Fibroblast of skin of back (primary cell): ENCODE results near the gene MARCHF6. TPM values are rescaled to one million over a fixed set of nuclear protein-coding genes. Genes with fewer than 3 reads are reported as not detected.
A peak's percentile ranks its signal among the peaks of the same experiment; 100 is the strongest.

Experiments
- DNase-seq: peaks from one replicate; pipeline ENCODE4 v3.0.0-alpha.2; 2013
- polyA plus RNA-seq, 2 experiments: library from polyadenylated mRNA; unstranded; fragments of 120-200 nt; gene quantifications; one replicate each; pipeline ENCODE4 v1.2.1, GENCODE V29; 2013; ENCODE audit not compliant: insufficient read length in 2 of 2

Gene MARCHF6, protein sequence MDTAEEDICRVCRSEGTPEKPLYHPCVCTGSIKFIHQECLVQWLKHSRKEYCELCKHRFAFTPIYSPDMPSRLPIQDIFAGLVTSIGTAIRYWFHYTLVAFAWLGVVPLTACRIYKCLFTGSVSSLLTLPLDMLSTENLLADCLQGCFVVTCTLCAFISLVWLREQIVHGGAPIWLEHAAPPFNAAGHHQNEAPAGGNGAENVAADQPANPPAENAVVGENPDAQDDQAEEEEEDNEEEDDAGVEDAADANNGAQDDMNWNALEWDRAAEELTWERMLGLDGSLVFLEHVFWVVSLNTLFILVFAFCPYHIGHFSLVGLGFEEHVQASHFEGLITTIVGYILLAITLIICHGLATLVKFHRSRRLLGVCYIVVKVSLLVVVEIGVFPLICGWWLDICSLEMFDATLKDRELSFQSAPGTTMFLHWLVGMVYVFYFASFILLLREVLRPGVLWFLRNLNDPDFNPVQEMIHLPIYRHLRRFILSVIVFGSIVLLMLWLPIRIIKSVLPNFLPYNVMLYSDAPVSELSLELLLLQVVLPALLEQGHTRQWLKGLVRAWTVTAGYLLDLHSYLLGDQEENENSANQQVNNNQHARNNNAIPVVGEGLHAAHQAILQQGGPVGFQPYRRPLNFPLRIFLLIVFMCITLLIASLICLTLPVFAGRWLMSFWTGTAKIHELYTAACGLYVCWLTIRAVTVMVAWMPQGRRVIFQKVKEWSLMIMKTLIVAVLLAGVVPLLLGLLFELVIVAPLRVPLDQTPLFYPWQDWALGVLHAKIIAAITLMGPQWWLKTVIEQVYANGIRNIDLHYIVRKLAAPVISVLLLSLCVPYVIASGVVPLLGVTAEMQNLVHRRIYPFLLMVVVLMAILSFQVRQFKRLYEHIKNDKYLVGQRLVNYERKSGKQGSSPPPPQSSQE
- 78.9 TPM for polyA plus RNA-seq (2013, experiment 1 of 2; ENCODE audit: insufficient read length)
- 92.4 TPM for polyA plus RNA-seq (2013, experiment 2 of 2; ENCODE audit: insufficient read length)

DNA sequence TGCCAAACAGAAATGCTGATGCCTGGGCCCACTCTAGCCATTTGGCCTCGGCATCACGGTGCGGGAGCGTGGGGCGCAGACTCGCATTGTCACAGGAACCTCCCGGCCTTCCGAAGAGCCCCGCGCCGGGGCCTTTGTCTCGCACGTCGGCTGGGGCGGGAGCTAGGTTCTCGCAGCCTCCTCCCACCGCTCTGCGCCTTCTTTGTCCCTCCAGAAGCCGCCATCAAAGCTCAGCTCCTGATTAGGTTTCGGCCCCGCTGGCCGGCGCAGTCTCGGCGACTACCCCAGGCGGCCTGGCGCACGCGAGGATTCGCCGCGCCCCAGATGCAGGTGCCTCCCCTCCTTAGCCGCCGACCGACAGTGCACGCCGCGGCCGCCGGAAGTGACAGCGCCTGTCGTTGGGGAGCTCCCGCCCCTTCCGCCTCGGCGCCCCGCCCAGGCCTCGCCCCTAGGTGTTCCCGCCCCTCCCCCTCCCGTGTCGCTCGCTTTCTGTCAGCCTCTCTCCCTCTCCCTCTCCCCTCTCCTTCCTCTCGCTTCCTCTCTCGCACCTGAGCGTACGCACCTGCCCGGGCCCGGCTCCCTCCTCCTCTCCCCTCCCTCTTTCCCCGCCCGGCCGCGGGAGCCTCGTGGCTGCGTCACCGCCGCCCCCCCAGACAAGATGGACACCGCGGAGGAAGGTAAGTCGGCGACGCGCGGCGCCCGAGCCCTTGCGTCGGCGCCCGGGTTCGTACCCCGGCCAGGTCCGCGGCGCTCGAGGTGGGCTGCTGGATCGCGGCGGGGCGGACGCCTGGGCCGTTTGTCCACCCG, at the start of gene MARCHF6:
MARCHF6 (plus strand) TSS at position 455 of the 807 bp plus-strand sequence; CDS start at position 659, 204 bp downstream.
- peak; percentile 92 for DNase-seq

DNA sequence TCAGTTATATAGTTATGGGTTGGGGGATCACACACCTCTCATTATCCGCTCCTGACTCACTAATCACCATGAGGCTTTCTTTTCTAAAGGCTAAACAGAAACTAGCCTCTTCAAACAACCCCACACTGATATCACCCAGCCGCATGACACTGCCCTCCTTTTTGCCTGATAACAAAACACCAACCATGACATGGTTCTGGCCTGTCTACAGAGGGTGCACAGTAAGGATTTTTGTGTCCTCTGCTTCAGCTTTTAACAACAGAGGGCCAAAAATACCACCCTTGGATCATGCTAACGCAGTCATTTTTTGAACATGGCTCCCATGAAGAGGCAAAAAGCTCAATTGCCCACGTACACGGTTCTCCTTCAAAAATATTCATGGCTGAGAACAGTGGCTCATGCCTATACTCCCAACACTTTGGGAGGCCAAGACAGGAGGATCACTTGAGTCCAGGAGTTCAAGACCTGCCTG, 49.8 kb upstream of the MARCHF6 start:
- DNase-seq = no peak

DNA sequence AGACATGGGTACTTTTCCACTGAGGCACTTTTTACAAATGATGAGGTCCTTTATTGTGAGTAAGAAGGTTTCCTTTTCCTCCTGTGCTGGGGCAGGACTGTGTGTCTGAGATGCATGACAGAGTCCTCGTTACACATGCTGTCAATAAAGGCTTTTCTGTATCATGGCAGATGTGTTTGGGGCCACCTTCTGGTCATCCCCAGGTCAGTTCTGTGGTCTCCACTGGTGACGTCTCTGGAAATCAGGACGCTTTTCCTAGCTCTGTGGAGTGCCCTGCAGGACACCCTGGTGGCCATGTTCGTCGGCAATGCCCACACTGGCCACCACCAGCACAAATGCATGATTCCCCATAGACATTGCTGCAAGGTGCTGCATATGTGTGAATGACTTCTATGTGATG, 48.6 kb upstream of the MARCHF6 start:
- no peak for DNase-seq

DNA sequence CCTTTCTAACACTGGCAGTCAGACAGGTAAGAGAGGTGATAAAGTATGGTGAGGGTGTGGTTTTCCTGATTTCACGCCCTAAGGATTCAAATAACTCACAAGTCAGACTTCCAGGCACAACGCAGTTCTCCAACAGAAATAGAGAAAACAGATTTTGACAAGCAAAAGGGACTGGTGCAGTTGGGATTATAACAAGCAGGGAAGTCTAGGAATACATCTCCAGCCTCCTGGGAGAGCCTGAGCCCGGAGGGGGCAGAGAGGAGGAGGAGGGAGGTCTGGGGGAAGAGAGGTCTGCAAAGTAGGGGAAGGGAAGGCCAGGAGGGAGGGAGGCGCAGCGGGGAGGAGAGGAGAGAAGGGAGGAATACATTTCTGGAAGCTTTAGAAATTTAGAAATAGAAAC, 47.4 kb upstream of the MARCHF6 start:
- no peak for DNase-seq

DNA sequence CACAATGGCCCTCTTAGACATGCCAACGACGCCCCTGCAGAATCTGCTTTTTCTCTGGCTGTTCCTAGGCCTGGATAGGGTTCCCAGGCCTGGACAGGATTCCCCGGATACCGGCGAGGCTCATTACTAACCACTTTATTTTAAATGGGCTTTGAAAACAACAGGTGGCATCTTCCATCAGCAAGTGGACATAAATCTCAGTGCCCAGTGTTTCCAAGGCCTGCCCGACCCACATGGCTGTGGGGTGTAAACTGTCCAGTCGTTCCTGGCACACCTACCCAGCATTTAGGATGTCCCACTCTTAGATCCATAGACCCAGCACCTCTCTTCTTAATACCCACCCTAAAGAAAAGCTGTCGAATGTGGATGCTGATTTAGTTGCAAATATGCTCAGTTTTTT, 46.7 kb upstream of the MARCHF6 start:
- DNase-seq = no peak

DNA sequence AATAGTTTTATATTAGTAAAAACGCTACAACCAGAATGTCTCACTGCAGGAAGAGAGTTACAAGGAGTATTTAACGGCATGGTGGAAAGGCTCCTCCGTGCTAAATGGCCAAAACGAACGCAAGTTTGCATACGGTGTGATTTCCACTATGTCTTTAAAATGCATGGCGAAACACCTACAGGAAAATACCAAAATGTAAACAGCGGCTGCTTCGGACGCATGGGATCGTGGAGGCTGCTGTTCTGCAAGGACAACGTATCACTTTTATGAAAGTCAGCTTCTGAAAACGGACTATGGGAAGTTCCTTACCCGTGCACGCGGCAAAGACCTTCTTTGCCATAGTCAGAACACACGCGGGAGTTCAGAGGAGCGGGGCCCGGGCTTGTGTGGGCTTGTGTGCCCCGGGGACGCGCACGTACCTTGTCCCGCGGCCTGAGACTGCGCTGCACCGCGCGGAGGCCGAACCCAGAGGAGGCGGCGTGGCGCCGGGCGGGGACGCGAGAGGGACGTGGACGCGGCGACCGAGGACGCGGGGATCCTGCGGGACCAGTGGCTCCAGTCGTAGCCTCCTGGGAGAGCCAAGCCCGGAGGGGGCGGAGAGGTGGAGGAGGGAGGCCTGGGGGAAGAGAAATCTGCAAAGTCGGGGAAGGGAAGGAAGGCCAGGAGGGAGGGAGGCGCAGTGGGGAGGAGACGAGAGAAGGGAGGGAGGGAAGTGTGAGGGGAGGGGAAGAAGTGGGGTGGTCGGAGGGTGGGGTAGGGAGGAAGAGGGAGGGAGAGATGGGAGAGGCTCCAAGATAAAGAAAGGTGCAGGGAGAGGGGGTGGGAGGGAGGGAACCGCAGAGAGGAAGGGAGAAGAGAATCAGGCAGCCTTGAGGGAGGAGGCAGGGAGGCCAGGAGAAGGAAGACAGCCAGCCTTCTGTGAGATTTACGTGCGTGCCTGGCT, 46.0 kb upstream of the MARCHF6 start, which contains the start of gene CMBL:
CMBL (minus strand) TSS at position 697 of the 943 bp plus-strand sequence. CDS start 17,140 bp downstream, outside the sequence.
- DNase-seq = peak; percentile 48

DNA sequence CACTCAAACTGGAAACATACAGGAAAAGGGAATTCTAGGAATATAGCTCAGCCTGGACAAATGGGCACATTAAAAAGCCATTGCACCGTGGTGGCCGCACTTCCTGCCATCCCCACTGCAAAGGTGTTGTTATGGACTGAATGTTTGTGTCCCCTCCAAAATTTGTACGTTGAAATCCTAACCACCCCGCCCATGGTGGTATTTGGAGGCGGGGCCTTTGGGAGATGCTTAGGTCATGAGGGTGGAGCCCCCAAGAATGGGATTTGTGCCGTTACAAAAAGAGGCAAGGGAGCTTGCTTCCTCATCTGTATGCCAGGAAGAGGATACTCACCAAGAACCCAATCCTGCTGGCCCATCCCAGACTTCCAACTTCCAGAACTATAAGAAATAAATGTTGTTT, 44.7 kb upstream of the MARCHF6 start:
- DNase-seq = no peak

DNA sequence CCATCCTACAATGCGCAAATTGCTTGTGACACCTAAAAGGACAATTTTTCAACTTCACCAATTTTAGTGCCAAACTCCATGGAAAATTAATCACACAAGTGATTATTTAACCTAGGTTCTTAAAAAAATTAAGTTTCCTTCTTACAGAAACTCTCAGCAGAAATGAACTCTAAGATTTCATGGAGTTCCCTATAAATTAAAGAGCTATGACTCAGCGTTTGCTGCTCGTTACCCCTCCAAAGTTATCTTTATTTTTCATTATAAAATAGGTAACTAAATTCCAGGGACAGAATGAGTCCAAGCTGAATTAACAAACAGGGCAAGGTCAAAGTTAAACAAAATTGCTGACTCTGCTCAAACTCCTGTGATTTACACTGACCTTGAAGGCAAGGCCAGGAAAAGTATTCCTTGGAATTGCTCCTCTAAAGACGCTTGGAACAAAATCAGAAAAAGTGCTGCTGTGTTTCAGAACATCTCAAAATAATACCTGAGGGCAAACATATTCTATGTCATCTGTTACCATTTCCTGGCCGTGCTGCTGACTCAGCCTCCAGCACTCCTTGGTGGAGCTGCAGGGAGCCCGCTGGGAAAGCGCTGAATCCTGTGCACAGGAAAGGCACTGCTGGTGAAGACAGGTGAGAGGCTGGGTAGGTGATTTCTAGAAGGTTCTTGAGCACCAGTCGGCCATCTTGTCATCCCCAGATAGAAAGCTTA, 43.3 kb upstream of the MARCHF6 start:
- DNase-seq = peak; percentile 53

DNA sequence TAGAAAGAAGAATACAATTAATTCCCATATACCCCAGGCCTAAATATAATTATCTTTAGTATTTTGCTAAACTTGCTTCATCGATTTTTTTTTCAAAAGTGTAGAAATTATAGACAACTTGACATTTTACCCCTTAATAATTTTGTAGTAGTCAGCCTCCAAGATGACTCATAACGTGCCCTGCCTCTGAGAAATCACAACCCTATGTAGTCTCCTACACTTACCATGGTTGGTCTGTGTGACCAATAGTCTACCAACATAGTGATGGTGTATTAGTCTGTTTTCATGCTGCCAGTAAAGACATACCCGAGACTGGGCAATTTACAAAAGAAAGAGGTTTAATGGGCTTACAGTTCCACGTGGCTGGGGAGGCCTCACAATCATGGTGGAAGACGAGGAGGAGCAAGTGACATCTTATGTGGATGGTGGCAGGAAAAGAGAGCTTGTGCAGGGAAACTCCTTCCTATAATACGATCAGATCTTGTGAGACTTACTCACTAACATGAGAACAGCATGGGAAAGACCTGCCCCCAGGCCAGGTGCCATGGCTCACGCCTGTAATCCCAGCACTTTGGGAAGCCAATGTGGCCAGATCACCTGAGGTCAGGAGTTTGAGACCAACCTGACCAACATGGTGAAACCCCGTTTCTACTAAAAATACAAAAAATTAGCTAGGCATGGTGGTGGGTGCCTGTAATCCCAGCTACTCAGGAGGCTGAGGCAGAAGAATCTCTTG, 42.5 kb upstream of the MARCHF6 start:
- DNase-seq = peak; percentile 46

DNA sequence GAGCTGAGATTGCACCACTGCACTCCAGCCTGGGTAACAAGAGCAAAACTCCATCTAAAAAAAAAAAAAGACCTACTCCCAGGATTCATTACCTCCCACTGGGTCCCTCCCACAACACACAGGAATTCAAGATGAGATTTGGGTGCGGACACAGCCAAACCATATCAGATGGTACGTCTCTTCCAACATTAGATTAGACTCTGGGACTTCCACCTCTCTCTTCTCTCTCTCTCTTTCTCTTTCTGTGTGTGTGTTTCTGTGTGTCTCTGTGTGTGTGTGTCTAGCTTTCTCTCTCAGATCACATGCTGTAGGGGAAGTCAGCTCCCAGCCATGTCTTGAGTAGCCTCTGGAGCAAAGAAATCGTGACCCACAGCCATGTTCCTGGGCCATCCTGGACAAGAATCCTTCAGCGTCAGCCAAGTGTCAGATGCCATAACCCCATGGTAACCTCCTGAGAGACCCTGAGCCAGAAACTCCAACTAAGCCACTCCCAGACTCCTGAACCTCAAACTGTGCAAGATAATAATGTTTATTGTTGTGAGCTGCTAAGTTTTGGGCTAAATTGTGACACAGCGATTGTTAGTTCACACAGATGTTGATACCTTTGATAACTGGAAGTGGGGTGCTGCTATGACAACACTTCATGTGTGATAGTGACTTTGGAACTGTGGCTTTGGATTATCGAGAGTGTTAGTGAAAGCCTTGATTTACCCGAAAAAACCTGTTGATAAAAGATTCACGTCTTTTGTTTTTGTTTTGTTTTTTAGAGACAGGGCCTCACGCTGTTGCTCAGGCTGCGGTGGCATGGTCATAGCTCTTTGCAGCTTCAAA, 41.7 kb upstream of the MARCHF6 start:
- no peak for DNase-seq

DNA sequence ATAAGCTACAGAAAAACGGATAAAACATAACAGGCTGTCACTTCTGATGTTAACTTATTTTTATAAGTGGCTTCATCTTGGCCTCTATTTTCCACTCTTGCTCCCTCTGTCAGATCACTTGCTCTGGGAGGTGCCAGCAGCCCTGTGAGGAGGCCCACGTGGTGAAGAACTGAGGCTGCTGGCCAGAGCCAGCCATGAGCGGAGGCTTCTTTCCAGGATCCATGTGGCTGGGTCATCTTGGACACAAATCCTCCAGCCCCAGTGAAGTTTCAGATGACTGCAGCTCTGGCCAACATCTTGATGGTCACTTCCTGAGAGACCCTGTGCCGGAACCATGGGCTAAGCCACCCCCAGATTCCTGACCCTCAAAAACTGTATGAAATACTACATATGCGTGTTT, 38.3 kb upstream of the MARCHF6 start:
- DNase-seq = no peak

DNA sequence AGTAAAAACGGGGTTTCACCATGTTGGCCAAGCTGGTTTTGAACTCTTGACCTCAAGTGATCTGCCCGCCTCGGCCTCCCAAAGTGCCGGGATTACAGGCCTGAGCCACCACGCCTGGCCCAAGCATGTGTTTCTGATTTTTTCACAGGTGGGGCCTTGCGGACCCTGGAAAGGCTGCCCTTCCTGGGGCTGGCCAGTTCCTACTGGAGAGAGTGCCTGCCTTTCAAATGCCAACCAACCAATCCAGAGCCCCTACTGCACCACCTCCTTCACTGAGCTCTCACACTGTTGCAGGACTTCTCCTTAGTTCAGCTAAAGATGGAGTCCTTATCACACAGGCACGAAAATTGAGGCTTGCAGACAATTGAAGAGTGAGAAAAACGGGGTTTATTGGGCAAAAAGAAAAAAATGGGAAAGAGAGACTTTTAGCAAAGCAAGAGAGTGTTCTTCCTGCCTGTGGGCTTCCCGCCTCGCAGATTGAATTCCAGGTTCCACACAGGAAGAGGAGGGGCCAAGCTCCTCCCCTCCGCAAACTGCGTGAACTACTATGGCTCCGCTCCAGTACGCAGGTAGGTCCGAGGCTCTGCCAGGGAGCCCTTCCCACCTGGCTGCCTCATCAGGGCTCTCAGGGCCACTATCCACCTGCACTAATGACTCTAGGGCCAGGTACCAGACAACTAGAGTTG, 37.5 kb upstream of the MARCHF6 start:
- no peak for DNase-seq

DNA sequence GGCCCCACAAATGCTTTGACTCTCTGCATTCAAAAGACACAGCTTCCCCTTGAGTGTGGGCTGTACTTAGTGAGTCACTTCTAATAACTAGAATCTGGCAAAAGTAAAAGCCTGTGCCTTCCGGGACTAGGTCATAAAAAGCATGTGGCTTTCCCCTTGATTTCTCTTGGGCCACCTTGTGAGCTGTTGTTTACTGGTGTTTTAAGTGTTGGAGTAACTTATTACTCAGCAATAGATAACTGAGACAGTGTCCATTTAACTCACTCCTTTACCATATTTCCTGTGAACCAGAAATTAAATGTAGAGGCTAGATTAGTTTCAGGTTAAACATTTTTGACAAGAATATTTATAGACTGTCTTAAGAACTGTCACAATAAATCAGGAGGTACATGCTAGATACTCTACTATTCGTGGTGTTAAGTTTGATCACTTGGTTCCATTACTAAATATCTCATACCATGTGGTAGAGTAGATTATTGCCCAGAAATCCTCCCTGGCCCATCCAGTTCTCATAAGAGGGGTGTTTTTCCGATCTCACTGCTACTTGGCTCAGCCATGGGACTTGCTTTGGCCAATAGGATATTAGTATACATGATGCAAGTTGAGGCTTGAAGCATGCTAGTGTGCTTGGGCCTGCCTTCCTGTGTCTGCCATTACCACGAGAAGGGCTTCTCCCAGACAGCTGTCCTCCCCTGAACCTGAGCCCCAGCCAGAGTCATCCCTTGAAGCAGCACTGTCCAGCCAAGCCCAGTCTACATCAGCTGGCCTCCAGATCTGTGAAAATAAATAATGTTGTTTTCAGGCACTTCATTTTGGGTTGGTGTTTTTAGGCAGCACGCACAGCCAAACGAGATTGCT, 35.4 kb upstream of the MARCHF6 start:
- no peak for DNase-seq

DNA sequence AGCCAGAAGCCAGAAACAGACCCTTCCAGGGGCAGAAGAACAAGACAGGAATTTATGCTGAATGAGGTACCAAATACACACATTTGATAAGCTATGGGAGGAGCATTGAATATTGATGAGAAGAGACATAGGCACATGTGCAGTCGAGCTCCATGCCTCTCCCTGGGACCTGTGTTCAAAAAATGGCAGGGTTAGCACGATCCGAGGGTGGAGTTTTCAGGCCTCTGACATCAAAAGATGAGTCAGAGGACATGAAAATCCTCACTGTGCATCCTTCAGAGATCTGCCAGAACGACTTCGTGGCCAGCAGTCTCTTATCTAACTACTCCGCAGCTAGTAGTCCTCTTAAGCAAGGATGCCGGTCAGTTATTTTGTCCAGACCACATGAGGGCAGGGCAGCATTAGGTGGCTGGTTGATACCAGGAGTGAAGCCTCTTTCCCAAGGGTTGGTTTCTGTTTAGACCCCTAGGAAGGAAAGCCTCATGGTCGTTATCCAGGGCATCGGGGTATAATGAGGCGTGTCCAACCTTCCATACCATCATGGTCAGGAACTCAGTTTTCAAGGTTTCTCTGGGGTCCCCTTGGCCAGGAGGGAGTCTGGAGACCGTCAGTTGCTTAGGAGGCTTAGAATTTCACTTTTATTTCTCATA, 34.2 kb upstream of the MARCHF6 start:
- DNase-seq = no peak

DNA sequence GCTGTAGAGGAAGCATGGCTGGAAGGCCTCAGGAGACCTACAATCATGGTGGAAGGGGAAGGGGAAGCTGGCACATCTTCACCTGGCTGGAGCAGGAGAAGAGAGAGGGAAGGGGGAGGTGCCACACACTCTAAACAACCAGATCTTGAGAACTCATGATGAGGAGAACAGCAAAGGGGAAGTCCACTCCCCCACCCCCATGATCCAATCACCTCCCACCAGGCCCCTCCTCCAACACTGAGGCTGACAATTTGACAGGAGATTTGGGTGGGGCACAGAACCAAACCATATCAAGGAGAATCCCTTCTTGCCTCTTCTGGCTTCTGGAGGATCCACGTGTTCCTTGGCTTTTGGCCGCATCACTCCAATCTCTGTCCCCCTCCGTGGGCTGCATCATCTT, 32.7 kb upstream of the MARCHF6 start:
- no peak for DNase-seq

DNA sequence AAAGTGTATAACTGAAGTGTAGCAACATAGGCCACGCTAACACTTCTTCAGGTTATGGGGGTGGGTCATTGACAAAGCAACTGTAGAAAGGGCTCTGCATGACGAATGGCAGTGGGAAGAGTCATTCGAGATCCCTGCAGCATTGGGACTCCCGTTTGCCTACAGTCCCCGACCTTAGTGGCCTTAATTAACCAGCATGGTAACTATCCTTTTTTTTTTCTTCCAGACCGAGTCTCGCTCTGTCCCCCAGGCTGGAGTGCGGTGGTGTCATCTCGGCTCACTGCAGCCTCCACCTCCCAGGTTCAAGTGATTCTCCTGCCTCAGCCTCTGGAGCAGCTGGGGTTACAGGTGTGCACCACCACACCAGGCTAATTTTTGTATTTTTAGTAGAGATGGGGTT, 31.6 kb upstream of the MARCHF6 start:
- no peak for DNase-seq
